PC-3 (cell line): ENCODE measurements around the gene TARS1. TPM values are rescaled to one million over a fixed set of nuclear protein-coding genes. Genes with fewer than 3 reads are reported as not detected.

Experiments
- ATAC-seq: fragments of 200-7000 bp; cut with Tn5 transposase; 2 replicates; pipeline ENCODE4 v1.9.1; 2020; ENCODE audit warnings: mild to moderate bottlenecking, moderate library complexity
- BruUV-seq: library from RNA; stranded (reverse); fragments of 400-500 nt; replicated peaks from 2 replicates; lab custom pipeline; 2021; lab: Mats Ljungman, UMichigan
- CTCF ChIA-PET: fragments of 300-600 bp; sonication (Branson Sonifier 250); formaldehyde crosslinking; loops from one replicate; lab custom pipeline; 2022; ENCODE audit warnings: antibody characterized with exemption; lab: Charles Lee
- POLR2A ChIA-PET: fragments of 300-600 bp; sonication (Branson Sonifier 250); formaldehyde crosslinking; loops from one replicate; lab custom pipeline; 2022; ENCODE audit warnings: antibody characterized with exemption; ENCODE audit not compliant: unreplicated experiment; lab: Charles Lee
- DNase-seq: peaks from one replicate; pipeline ENCODE4 v3.0.0-alpha.2; 2015
- H2AFZ ChIP-seq: fragments of 300-600 bp; sonication (generic); 2 replicates; pipeline ENCODE4 v1.6.0; 2016; ENCODE audit warnings: antibody characterized with exemption, low read length
- H3F3A ChIP-seq: fragments of 300-600 bp; sonication (generic); one replicate; pipeline ENCODE4 v1.6.0; 2017; ENCODE audit warnings: antibody characterized with exemption, low read length, control low read depth, mild to moderate bottlenecking; ENCODE audit not compliant: unreplicated experiment
- H3K27ac ChIP-seq: fragments of 300-600 bp; sonication (generic); 2 replicates; pipeline ENCODE4 v1.5.1; 2016; ENCODE audit warnings: mild to moderate bottlenecking, low read length
- H3K27me3 ChIP-seq: fragments of 300-600 bp; sonication (generic); 2 replicates; pipeline ENCODE4 v1.6.1; 2016; ENCODE audit warnings: low read length, mixed read lengths
- H3K36me3 ChIP-seq: fragments of 300-600 bp; sonication (generic); 2 replicates; pipeline ENCODE4 v1.6.1; 2016; ENCODE audit warnings: low read depth, mixed run types, low read length, mixed read lengths
- H3K4me1 ChIP-seq: fragments of 300-600 bp; sonication (generic); 2 replicates; pipeline ENCODE4 v1.5.1; 2016; ENCODE audit warnings: low read length; ENCODE audit not compliant: insufficient read depth
- H3K4me2 ChIP-seq: fragments of 300-600 bp; sonication (generic); 2 replicates; pipeline ENCODE4 v1.6.0; 2016; ENCODE audit warnings: low read length
- H3K4me3 ChIP-seq: fragments of 300-600 bp; sonication (generic); 2 replicates; pipeline ENCODE4 v1.5.1; 2016; ENCODE audit warnings: mild to moderate bottlenecking, low read length, mixed read lengths
- H3K79me2 ChIP-seq: fragments of 300-600 bp; sonication (generic); 2 replicates; pipeline ENCODE4 v1.6.1; 2017; ENCODE audit warnings: low read length, mixed read lengths
- H3K9ac ChIP-seq: fragments of 300-600 bp; sonication (generic); 2 replicates; pipeline ENCODE4 v1.6.0; 2016; ENCODE audit warnings: mild to moderate bottlenecking, low read length
- H3K9me2 ChIP-seq: fragments of 300-600 bp; sonication (generic); replicated peaks from 2 replicates; pipeline ENCODE4 v1.6.1; 2016; ENCODE audit warnings: mixed run types, low read length, mixed read lengths
- H3K9me3 ChIP-seq: fragments of 300-600 bp; sonication (generic); 2 replicates; pipeline ENCODE4 v1.6.1; 2016; ENCODE audit warnings: low read length, mixed read lengths
- H4K20me1 ChIP-seq: fragments of 300-600 bp; sonication (generic); 2 replicates; pipeline ENCODE4 v1.6.1; 2016; ENCODE audit warnings: low read length, mixed read lengths
- EZH2 ChIP-seq: fragments of 300-600 bp; sonication (generic); IDR thresholded peaks from one replicate; pipeline ENCODE4 v1.6.1; 2017; ENCODE audit warnings: antibody characterized with exemption, mild to moderate bottlenecking, low read length; ENCODE audit not compliant: unreplicated experiment
- EZH2phosphoT487 ChIP-seq: fragments of 300-600 bp; sonication (generic); IDR thresholded peaks from 2 replicates; pipeline ENCODE4 v1.6.1; 2018; ENCODE audit warnings: mild to moderate bottlenecking, antibody characterized with exemption, low read length, borderline replicate concordance
- intact Hi-C: fragments of 100-400 bp; cut with micrococcal nuclease; formaldehyde crosslinking; loops from 2 replicates; pipeline ENCODE4 v1.9.0; 2023
- total RNA-seq: library from RNA; depleted of rRNA; stranded (reverse); fragments of >200 nt; gene quantifications from 2 replicates; pipeline ENCODE4 v1.2.3, GENCODE V29; 2014
- TF ChIP-seq, protein P1 (sequence below): fragments of 300-600 bp; sonication (generic); conservative IDR thresholded peaks from 2 replicates; pipeline ENCODE4 v1.5.1; 2017; ENCODE audit warnings: antibody characterized with exemption, low read depth, mild to moderate bottlenecking, low read length

TARS1 gene
- total RNA-seq, 1 experiment from 2014 or later, result 221 TPM

GRCh38 chr5:33423018-33423630 lies 17.6 kb upstream of the TARS1 start:
- H3K36me3 ChIP-seq, result no peaks in the 10 kb centered on the region
- BruUV-seq, result no TSS peak
- TF ChIP-seq EZH2phosphoT487 (no peak), EZH2 (no peak)
- TF ChIP-seq, protein P1, sequence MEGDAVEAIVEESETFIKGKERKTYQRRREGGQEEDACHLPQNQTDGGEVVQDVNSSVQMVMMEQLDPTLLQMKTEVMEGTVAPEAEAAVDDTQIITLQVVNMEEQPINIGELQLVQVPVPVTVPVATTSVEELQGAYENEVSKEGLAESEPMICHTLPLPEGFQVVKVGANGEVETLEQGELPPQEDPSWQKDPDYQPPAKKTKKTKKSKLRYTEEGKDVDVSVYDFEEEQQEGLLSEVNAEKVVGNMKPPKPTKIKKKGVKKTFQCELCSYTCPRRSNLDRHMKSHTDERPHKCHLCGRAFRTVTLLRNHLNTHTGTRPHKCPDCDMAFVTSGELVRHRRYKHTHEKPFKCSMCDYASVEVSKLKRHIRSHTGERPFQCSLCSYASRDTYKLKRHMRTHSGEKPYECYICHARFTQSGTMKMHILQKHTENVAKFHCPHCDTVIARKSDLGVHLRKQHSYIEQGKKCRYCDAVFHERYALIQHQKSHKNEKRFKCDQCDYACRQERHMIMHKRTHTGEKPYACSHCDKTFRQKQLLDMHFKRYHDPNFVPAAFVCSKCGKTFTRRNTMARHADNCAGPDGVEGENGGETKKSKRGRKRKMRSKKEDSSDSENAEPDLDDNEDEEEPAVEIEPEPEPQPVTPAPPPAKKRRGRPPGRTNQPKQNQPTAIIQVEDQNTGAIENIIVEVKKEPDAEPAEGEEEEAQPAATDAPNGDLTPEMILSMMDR, result peak; percentile 73
- intact Hi-C loops, result loop anchor here (1.0 to 5.0 kb wide), 5 partner anchors 123 to 714 kb away; no protein-coding TSS in a partner anchor
- no peaks in the 10 kb centered on the region for H4K20me1 ChIP-seq
- no peaks in the 10 kb centered on the region for H3K4me1 ChIP-seq
- ChIA-PET CTCF (interaction anchor here (0.7 to 0.8 kb wide), 2 partner anchors 110 to 123 kb away, joined by 3 to 5 read pairs; no protein-coding TSS in a partner anchor), POLR2A (no interaction called here)
- ATAC-seq, result peak; percentile 43; the same call in 1 of the 2 replicates
- DNase-seq, result peak; percentile 69
- H3F3A ChIP-seq, result no peaks in the 10 kb centered on the region
- H3K27ac ChIP-seq, result no peak overlapping the region
- H3K27me3 ChIP-seq, result no peaks in the 10 kb centered on the region
- no peak overlapping the region for H3K9ac ChIP-seq
- H2AFZ ChIP-seq, result no peak overlapping the region
- H3K9me3 ChIP-seq, result no peaks in the 10 kb centered on the region
- H3K9me2 ChIP-seq, result no peaks in the 10 kb centered on the region
- no peak overlapping the region for H3K4me3 ChIP-seq
- no peak overlapping the region for H3K4me2 ChIP-seq
- H3K79me2 ChIP-seq, result no peaks in the 10 kb centered on the region

GRCh38 chr5:33425314-33425713 lies 15.5 kb upstream of the TARS1 start:
- no peak for ATAC-seq

More at GRCh38 chr5:33425314-33425713, 15.5 kb upstream of the TARS1 start:
- H2AFZ ChIP-seq, result no peak overlapping the region
- H3K9me2 ChIP-seq, result no peaks in the 10 kb centered on the region
- ChIA-PET CTCF (no interaction called here), POLR2A (no interaction called here)
- no peaks in the 10 kb centered on the region for H3F3A ChIP-seq
- no peak overlapping the region for H3K27ac ChIP-seq
- intact Hi-C loops, result no loop called here
- H3K4me1 ChIP-seq, result no peaks in the 10 kb centered on the region
- BruUV-seq, result no TSS peak
- no peak for DNase-seq
- no peaks in the 10 kb centered on the region for H3K27me3 ChIP-seq
- TF ChIP-seq, protein P1, result no peak
- TF ChIP-seq EZH2phosphoT487, result no peak
- TF ChIP-seq EZH2, result no peak
- H3K9ac ChIP-seq, result no peak overlapping the region
- H3K9me3 ChIP-seq, result no peaks in the 10 kb centered on the region
- no peaks in the 10 kb centered on the region for H3K79me2 ChIP-seq
- H3K4me3 ChIP-seq, result no peak overlapping the region
- H3K36me3 ChIP-seq, result no peaks in the 10 kb centered on the region
- H3K4me2 ChIP-seq, result no peak overlapping the region
- H4K20me1 ChIP-seq, result no peaks in the 10 kb centered on the region
